Loucy (cell line): ENCODE data around the gene LHPP.

Experiments used
- H2AFZ ChIP-seq: fragments of 200-600 bp; sonication (generic); 2 replicates; pipeline ENCODE4 v1.6.0; 2016; ENCODE audit warnings: antibody characterized with exemption, mild to moderate bottlenecking, low read length, moderate library complexity
- H3F3A ChIP-seq: fragments of 200-600 bp; 2 replicates; pipeline ENCODE4 v1.6.0; 2016; ENCODE audit warnings: antibody characterized with exemption, low read depth, mild to moderate bottlenecking
- H3K27me3 ChIP-seq: fragments of 200-600 bp; sonication (generic); 2 replicates; pipeline ENCODE4 v1.6.1; 2014; ENCODE audit warnings: low read length, mild to moderate bottlenecking; ENCODE audit not compliant: insufficient read depth, poor library complexity, severe bottlenecking
- H3K36me3 ChIP-seq: fragments of 200-600 bp; sonication (generic); 2 replicates; pipeline ENCODE4 v1.6.1; 2016; ENCODE audit warnings: low read length; ENCODE audit not compliant: insufficient read depth
- H3K4me1 ChIP-seq: fragments of 200-600 bp; sonication (generic); 2 replicates; pipeline ENCODE4 v1.5.1; 2014; ENCODE audit warnings: low read length, mild to moderate bottlenecking; ENCODE audit not compliant: insufficient read depth, poor library complexity, severe bottlenecking
- H3K4me2 ChIP-seq: fragments of 200-600 bp; sonication (generic); 2 replicates; pipeline ENCODE4 v1.6.0; 2014; ENCODE audit warnings: antibody characterized with exemption, low read length, low read depth, mild to moderate bottlenecking; ENCODE audit not compliant: poor library complexity, severe bottlenecking
- H3K4me3 ChIP-seq: fragments of 200-600 bp; sonication (generic); 2 replicates; pipeline ENCODE4 v1.5.1; 2014; ENCODE audit warnings: low read length, mild to moderate bottlenecking, mixed read lengths; ENCODE audit not compliant: poor library complexity, severe bottlenecking
- H3K79me2 ChIP-seq: fragments of 200-600 bp; sonication (generic); 2 replicates; pipeline ENCODE4 v1.6.1; 2014; ENCODE audit warnings: low read length; ENCODE audit not compliant: insufficient read depth
- H3K9ac ChIP-seq: fragments of 200-600 bp; sonication (generic); 2 replicates; pipeline ENCODE4 v1.6.0; 2014; ENCODE audit warnings: mild to moderate bottlenecking, low read depth, low read length, moderate library complexity; ENCODE audit not compliant: poor library complexity, severe bottlenecking
- H3K9me2 ChIP-seq: fragments of 200-600 bp; sonication (generic); replicated peaks from 2 replicates; pipeline ENCODE4 v1.6.1; 2016; ENCODE audit warnings: low read depth, low read length, mixed read lengths
- H3K9me3 ChIP-seq: fragments of 200-600 bp; sonication (generic); 2 replicates; pipeline ENCODE4 v1.6.1; 2014; ENCODE audit warnings: mild to moderate bottlenecking, antibody characterized with exemption, low read length, low read depth; ENCODE audit not compliant: insufficient read depth
- H4K20me1 ChIP-seq: fragments of 200-600 bp; sonication (generic); 2 replicates; pipeline ENCODE4 v1.6.0; 2014; ENCODE audit warnings: antibody characterized with exemption, low read length, mild to moderate bottlenecking; ENCODE audit not compliant: insufficient read depth, poor library complexity, severe bottlenecking
- CTCF ChIP-seq: fragments of 200-600 bp; sonication (generic); conservative IDR thresholded peaks from 2 replicates; pipeline ENCODE4 v1.5.1; 2014; ENCODE audit warnings: mild to moderate bottlenecking, antibody characterized with exemption, low read length
- EZH2phosphoT487 ChIP-seq: fragments of 200-600 bp; IDR thresholded peaks from 2 replicates; pipeline ENCODE4 v1.6.1; 2018; ENCODE audit warnings: antibody characterized with exemption, mild to moderate bottlenecking, moderate library complexity, borderline replicate concordance

Gene LHPP

GRCh38 chr10:124533266-124533665 is 71.6 kb downstream of the LHPP start:
- Histone ChIP-seq H4K20me1 (no peaks in the 10 kb centered on the region), H3K4me1 (no peaks in the 10 kb centered on the region), H2AFZ (no peak overlapping the region), H3K9me3 (no peaks in the 10 kb centered on the region), H3K4me2 (no peak overlapping the region), H3K9me2 (no peaks in the 10 kb centered on the region), H3K4me3 (no peak overlapping the region), H3F3A (no peaks in the 10 kb centered on the region), H3K79me2 (no peaks in the 10 kb centered on the region), H3K27me3 (no peaks in the 10 kb centered on the region), H3K9ac (no peak overlapping the region), H3K36me3 (no peaks in the 10 kb centered on the region)
- TF ChIP-seq EZH2phosphoT487 (no peak), CTCF (no peak)

GRCh38 chr10:124534231-124534798 is 72.7 kb downstream of the LHPP start:
- Histone ChIP-seq H3K9me3 (no peaks in the 10 kb centered on the region), H3K36me3 (no peaks in the 10 kb centered on the region), H3K4me2 (no peak overlapping the region), H3K9me2 (no peaks in the 10 kb centered on the region), H3K9ac (no peak overlapping the region), H3K4me1 (no peaks in the 10 kb centered on the region), H4K20me1 (no peaks in the 10 kb centered on the region), H3K4me3 (no peak overlapping the region), H2AFZ (no peak overlapping the region), H3K79me2 (no peaks in the 10 kb centered on the region), H3K27me3 (no peaks in the 10 kb centered on the region), H3F3A (no peaks in the 10 kb centered on the region)
- TF ChIP-seq CTCF (no peak), EZH2phosphoT487 (no peak)

- H2AFZ ChIP-seq, result no peak overlapping the region
- no peak overlapping the region for H3K4me3 ChIP-seq
- H3K9ac ChIP-seq, result no peak overlapping the region
Observed at GRCh38 chr10:124534826-124535601, 73.4 kb downstream of the LHPP start.

More at GRCh38 chr10:124534826-124535601, 73.4 kb downstream of the LHPP start:
- Histone ChIP-seq H3K36me3 (no peaks in the 10 kb centered on the region), H3K9me2 (no peaks in the 10 kb centered on the region), H3F3A (no peaks in the 10 kb centered on the region), H3K27me3 (no peaks in the 10 kb centered on the region), H3K4me1 (no peaks in the 10 kb centered on the region), H3K79me2 (no peaks in the 10 kb centered on the region), H4K20me1 (no peaks in the 10 kb centered on the region), H3K4me2 (no peak overlapping the region), H3K9me3 (no peaks in the 10 kb centered on the region)
- TF ChIP-seq EZH2phosphoT487, result no peak
- no peak for TF ChIP-seq CTCF
